Skin of body (tissue), 2 donors: Measurements from ENCODE around the gene TRIM44. TPM values are rescaled to one million over a fixed set of nuclear protein-coding genes. Genes with fewer than 3 reads are reported as not detected.
"Not testable (repeated sequence)": the region's sequence is repeated elsewhere in the genome, so short reads cannot be mapped to it uniquely, and the experiment has no call there.

Experiments
- DNase-seq: peaks from one replicate; lab custom pipeline; 2025; lab: John Stamatoyannopoulos, UW
- total RNA-seq: library from RNA; depleted of rRNA; stranded (reverse); fragments of >200 nt; gene quantifications from one replicate; pipeline ENCODE4 v1.2.3, GENCODE V29; 2014

Gene TRIM44
- total RNA-seq, 1 donor from 2014 or later: 10.7 TPM

DNA sequence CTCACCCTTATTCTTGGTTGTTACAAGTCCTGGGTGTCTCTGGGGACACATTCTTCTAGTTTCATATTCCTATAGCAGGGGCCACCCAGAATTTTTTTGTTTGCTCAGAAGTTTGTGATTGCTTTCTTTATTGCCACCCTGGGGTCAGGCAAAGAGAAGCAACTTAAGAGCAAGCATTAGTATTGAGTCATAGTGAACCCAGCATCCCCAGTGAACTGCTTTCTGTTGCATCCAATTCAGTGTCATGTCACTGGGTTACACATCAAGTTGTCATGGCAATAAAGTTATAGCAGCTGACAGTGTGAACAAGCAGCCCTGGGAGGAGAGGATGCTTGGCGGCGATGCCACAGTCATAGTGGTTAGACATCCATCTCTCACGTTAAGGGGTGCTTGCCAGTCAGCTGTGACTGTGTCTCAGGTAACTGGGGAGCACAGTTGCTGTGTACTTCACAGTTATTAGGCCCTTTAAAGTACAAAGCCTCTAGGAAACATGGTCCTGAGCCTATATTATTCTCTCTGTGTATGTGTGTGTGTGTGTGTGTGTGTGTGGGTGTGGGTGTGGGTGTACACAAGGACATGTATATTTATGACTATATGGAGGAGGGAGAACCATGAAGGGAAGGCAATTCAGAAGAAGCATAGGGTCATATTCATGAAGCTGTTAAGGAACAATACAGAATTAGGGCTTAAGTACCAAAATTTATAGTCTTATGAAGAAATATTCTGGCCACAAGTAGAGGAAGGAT, 52.5 kb downstream of the TRIM44 start:
- DNase-seq: no peak

DNA sequence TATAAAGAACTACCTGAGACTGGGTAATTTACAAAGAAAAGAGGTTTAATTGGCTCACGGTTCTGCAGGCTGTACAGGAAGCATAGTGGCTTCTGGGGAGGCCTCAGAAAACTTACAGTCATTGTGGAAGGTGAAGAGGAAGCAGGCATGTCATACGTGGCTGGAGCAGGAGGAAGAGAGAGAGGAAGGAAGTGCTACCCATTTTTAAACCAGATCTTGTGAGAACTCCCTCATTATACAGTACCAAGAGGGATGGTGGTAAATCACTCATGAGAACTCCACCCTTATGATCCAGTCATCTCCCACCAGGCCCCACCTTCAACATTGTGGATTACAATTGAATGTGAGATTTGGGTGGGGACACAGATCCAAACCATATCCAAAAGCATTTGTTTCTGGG, 53.1 kb downstream of the TRIM44 start:
- not testable (repeated sequence) for DNase-seq

DNA sequence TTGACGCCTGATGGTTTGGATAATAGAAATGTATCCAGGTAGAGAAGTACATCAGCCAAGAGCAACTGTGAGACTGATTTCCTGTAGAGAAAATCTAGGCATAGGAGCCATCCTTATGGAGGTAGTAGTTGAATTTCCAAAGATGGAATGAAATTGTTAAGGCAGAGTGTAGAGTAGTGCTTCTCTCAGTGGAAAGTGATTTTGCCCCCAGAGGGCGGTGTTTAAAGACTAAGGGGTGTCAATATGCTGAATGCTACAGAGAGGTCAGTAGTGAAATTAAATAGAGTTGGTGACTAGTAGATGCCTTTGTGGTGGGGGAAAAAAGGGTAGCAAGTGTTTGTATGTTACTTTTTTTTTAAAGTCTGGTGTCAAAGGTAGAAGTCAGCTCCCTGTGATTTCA, 54.5 kb downstream of the TRIM44 start:
- DNase-seq: no peak

DNA sequence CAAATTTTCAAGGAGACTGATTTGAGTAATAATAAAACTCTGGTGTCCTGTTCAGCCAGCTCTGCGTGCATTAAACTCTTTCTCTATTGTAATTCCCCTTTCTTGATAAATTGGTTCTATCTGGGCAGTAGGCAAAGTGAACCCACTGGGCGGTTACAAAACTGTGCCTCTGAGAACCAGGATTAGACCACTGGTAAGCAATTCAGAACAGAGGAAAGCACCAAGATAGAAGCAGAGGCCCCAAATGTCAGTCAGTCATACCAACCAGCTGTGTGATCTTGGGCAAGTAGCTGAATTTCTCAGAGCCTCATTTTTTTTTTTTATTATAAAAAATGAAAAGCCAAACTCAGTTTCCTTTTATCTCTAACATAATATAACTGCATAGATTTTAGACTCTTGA, 54.9 kb downstream of the TRIM44 start:
- no peak for DNase-seq

DNA sequence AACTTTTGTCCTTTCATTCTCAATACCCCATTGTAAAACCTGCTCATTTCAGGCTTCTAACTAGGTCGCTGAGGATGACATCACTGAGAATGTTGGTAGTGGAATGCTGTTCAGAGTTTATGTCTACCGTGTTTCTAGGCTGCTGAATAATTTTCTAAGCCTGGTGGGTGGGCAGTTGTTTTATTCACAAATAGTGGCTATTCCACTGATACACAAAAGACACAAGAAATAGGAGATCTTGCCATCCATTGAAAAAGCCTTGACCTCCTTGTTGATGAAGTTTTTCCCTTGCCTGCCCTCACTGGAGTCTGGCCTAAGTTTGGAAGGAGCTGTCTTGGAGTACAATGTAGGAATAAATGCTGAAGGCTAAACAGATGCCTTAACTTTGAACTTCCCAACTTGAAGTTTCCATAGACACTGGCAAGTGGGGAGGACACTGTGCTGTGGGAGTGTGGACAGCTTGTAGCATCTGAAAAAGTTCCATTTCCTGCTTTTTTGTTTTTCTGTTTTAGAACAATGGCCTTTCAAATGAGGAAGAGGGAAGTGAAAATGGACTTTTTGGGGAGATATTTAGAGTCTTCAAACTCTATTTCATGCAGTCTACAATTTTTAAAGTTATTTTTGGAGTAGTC, 59.2 kb downstream of the TRIM44 start:
- DNase-seq: no peak

DNA sequence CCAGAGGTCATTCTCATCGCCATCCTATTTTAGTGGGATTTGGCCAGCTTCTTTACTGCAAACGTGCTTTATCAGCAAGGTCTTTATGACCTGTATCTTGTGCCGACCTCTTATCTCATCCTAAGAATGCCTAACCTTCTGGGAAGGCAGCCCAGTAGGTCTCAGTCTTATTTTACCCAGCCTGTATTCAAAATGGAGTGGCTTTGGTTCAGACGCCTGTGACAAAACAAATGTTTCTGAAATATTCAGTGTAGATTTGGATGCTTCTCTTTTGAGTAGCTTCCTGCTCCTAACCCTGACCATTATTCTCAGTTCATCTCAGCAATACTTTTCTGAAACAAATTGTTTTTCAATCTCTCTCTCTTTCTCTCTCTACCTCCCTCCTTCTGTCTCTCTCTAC, 60.1 kb downstream of the TRIM44 start:
- DNase-seq: no peak

DNA sequence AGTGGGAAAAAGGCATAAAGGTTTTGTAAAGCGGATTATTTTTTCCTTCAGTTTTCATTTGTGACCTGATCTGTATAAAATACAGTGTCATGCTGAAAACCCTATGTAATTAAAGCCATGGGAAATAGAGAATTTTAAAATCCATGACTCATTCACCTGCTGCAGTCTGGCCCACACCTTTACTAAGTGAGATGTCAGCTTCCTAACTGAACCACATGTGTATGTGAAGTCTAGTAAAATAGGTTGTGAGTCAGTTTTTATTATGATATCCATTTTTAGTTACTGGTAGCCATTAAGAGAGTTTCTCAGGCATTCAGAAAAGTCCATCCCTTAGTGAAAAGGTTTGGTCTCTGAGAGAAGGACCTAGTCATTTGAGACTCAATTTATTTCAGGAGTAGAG, 60.9 kb downstream of the TRIM44 start:
- no peak for DNase-seq

DNA sequence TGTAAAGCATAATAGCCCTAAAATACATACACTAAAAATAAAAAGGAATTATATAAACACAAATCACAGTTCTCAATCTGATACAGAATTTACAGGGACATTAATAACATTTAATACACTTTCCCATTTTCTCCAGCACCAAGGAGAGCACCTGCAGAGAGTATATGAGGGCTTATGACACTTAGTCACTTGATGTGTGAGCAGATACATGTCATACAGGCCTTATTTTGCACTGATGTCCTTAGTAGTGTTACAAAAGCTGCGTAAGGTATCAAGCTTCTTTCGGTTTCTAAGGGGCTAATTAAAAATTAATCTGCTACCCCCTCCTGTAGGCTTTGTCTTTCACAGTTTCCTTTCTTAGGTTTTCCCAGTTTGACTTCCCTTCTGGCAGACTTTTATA, 61.3 kb downstream of the TRIM44 start:
- no peak for DNase-seq

DNA sequence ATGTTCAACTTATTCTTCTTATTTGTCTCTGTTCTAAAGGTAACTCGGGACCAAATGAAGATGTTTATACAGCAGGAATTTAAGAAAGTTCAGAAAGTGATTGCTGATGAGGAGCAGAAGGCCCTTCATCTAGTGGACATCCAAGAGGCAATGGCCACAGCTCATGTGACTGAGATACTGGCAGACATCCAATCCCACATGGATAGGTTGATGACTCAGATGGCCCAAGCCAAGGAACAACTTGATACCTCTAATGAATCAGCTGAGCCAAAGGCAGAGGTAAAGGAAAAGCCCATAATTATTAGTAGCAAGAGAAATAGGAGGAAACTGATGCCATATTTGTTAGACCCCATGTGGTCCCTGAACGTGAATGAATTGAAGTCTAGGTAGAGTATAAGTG, 63.3 kb downstream of the TRIM44 start:
- no peak for DNase-seq

DNA sequence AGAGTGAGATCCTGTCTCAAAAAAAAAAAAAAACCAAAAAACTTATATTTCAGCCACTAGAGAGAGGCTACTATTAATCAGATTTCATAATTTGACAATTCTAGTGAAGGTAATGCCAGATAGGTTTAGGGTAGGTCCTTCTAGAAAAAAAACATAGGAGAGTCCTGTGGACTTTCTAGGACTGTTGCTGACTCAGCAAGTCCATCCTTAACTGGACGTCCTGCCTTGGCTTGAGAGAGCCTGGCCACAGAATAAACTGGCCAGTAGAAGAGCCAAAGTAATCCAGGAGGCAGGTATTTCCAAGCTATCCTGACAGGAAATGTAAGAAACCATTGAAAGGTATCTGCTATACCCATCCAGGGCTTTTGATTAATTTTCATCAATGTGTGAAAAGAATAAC, 64.6 kb downstream of the TRIM44 start:
- DNase-seq: no peak

DNA sequence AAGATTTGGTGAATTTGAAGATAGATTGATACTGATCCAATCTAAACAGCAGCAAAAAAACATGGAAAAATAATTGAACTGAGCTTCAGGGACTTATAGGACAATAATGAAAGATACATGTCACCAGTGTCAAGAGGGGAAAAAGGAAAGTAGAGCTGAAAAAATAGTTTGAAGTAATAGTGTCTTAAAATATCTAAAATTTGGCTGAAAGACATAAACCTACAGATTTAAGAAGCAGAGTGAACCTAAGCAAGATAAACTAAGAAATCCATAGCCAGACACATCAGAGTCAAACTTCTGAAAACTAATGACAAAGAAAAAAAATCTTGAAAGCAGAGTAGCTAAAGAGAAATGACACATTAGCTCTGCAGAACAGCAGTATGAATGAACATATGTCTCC, 67.7 kb downstream of the TRIM44 start:
- DNase-seq: no peak

DNA sequence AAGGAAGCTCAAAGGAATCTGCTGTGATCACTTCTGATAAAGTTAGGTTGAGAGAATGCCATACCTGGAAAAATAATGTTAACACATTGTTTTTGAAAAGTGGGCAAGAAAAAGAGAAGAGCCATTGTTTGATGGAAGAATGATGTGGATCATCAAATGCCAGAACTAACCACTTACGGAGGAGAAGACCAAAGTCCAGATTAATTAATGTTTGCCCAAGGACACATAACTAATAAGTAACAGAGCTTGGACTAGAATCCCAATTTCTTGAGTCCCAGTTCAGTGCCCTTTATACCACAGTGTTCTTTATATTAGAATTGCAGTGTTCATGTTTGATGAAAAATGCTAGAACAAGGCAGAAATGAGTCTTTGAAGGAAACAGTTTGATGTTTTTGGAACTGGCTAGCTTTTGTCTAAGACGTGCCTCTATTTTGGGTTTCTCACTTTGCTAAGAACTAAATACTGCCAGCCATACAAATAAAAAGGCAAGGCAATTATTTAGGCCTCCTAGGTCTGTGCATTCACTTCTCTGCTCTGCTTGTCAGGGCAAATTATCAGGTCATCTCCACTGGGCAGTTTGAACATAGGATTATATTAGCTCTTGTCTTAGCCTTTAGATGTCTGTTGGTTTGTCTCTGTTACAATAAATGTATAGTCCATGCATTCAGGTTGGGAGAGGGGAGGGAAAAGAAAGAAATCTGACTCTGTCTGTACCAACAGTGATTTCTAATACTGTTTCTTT, 72.3 kb downstream of the TRIM44 start:
- DNase-seq: no peak

DNA sequence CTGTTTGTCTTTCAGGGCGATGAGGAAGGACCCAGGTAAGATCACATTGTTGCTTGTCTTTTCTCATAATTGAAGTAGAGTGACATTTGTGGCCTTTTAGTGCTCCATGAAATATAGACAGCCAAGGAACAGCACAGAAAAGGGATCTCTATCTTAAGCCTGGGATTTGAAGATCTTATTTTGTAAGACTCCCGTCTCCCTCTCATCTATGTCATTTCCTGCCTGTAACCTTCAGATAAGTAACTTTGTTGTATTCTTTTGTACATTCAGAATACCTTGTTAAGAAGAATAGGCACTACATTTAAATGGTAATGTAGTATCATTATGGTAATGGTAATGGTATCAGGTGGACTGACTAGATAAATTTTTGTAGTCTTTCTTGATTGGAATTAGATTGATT, 72.8 kb downstream of the TRIM44 start:
- no peak for DNase-seq

DNA sequence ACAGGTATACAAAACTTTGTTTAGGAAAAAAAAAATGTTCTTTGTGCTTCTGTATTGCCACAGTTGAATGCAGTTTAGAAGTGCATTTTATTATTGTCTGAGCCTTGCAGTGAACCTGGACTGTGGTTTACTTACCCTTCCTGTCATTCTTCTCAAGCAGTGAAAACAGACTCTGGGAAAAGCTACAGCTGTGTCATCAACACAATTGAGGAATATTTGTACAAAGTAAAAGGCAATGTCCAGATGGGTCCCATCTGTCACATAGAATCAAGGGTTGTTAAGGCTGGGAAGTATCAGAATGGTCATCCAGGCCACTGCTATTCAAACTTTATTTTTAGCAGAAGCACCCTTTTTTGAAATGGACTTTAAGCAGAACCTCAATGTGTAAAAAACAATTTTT, 73.3 kb downstream of the TRIM44 start:
- DNase-seq: no peak

DNA sequence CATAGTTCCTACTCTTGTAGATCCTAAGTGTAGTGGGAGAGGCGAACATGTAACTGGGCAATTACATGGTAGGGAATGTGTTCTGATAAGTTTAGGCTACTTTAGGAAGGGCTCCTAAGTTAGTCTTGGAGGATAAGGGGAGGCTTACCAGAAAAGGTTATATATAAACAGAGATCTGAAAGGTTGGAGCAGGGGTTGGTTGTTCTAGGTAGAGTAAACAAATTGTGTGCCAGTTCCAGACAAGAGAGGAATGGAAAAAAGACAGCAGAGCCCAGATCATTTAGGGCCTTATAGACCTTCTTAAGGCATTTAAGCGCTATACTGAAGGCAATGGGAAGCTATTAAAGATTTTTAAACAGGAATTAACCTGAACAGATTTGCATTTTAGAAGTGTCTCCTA, 74.4 kb downstream of the TRIM44 start:
- no peak for DNase-seq

DNA sequence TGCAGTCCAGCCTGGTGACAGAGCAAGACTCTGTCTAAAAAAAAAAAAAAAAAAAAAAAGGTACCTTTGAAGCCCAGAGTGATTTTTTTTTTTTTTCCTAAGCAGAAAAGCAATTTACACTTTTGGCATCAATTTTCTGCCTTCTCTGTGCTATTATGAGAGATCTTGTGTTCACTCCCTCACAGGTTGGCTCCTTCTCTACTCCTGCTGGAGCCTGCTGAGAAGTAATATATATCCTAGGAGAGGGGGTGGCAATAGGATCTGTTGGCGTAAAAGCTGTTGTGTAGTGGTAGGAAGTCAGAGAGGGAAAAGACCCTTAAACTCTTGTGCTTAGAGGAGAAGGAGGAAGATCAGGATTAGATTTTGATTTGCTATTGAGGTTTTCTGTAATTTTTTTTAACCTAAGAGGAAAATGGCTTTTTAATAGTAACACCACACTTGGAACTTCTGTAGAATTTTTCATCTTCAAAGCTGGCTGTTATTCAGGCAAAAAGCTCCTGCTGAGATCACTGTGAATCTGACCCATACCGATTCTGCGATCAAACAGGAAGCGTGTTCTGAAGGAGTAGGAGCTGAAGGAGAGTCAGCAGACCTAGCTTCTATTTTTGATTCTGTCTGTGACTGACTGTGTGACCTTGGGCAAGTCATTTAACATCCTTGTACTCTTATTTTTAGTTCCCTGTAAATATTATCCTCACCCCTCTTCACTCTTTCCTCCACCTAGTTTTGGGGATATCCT, 77.7 kb downstream of the TRIM44 start:
- DNase-seq: no peak

DNA sequence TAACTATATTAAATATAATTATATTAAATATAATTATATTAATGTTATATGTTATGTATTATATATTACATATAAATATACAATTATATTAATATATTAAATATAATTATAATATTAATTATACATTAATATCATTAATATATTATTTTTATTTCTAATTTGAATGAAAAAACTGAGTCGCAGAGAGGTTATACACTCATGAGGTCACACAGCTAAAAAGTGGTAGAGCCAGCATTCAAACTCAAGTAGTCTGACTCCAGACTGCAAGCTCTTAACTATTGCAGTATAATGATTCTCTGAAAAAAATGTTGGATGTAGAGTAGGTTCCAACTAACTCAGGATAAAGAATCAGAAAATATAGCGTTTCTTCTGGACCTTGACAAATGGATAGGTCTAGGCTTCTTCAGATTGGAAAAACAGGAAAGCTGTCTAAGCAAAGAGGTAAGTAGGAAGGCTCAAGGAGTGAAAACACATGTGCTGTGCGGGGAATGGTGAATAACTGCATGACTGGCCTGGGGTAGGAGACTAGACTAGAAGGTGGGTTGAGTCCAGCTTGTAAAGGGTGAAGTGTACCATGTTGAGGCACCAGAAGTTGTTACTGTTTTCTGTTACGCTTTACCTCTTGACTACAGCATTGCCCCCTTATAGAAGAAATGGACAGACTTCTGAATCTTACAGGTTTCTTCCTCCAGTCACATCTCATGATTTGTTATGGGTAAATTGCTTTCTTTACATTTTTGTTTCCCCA, 80.3 kb downstream of the TRIM44 start:
- DNase-seq: no peak

DNA sequence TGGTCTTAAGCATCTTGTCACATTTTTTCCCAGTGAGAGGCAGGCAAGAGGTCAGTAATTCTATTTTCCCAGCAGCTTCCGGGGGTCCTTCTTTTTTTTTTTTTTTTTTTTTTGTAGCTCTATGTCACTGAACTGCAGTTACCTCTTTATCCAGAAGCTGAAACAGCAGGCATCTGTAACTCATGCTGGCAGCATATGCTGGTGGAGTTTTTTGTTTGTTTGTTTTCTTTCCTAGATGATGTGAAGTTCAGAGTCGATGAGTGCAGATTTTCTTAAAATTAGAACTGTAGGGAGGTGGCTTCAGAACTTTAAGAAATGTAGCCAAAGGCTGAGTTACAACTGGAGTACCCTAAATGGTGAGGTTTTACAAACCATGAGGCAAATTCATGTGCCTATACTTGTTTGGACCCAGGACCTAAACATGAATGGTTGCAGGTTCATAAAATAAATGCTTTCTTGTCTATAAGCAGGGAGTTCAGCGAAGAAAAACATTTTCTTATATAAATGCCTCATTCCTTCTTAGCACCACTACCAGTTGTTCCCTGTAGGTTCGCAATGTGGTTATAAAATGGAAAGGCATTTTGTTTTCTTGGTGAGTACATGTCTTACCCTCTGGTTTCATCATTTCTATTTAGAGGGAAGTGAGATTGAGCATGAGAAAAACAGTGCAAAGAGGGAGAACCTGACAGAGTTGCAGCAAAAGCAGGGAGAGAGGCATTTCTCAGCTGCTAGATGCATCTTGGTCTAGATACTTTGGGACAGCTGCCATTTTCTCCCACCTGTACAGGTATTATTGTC, 84.0 kb downstream of the TRIM44 start:
- DNase-seq: peak; percentile 32

DNA sequence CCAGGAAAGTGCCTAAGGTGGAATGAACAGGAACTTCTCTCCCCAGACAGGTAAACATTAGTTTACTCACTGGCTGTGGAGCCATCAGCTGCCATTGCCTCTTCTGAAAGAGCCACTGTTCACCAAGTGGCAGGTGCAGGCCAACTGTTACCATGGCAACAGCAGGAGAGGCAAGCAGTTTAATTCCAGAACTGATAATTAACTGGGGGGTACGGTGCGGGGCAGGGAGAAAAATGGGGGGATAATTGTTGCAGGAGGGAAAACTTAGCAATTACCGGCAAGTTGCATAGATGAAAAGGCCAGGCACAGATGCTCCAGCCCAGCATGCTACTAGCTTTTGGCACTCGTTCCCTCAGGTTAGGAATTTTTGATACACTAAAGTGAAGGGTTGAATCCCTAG, 85.1 kb downstream of the TRIM44 start:
- no peak for DNase-seq

DNA sequence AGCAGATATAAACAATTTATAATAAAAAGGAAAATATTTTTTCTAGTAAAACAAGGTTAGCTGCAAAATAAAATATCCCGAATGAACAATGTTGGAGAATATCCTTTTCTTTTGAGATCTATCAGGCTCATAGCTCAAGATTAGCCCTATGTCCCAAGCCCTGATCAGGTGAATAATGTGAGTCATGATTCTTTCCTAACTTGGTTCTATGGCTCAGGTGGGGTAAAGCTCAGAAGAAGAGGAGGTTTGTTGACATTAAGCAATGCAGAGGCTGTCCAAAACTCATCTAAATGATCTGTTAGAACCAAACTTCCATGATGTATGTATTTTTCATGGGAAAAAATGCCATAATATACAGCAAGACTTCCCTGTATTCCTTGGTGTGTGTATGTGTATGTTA, 86.1 kb downstream of the TRIM44 start:
- DNase-seq: no peak
